Prostate gland (tissue), 2 donors: Measurements from ENCODE around the gene UBAC2.

Source experiments
- CTCF ChIP-seq, 4 experiments: fragments of 200-600 bp in 2 of 4; fragments of 450-650 bp in 2 of 4; sonication (generic) in 2 of 4; IDR thresholded peaks; 1 replicate in 3 of 4; 2 replicates in 1 of 4; pipeline ENCODE4 v1.5.1; 2016 to 2019; ENCODE audit warnings: antibody characterized with exemption in 4 of 4, mild to moderate bottlenecking in 2 of 4, moderate library complexity in 2 of 4
- POLR2AphosphoS5 ChIP-seq: sonication (generic); formaldehyde crosslinking; IDR thresholded peaks from one replicate; pipeline ENCODE4 v1.6.1; 2017; ENCODE audit warnings: antibody characterized with exemption

GRCh38 chr13:99415851-99416331 is 215.2 kb downstream of the UBAC2 start:
- TF ChIP-seq CTCF (IDR thresholded peaks at IDR 0.05) (no peak), POLR2AphosphoS5 (no peak)
